Measurements from ENCODE around the gene GHRH. TPM values are rescaled to one million over a fixed set of nuclear protein-coding genes. Genes with fewer than 3 reads are reported as not detected.

The GHRH gene
- total and polyA plus RNA-seq, 4 donors = not detected

DNA sequence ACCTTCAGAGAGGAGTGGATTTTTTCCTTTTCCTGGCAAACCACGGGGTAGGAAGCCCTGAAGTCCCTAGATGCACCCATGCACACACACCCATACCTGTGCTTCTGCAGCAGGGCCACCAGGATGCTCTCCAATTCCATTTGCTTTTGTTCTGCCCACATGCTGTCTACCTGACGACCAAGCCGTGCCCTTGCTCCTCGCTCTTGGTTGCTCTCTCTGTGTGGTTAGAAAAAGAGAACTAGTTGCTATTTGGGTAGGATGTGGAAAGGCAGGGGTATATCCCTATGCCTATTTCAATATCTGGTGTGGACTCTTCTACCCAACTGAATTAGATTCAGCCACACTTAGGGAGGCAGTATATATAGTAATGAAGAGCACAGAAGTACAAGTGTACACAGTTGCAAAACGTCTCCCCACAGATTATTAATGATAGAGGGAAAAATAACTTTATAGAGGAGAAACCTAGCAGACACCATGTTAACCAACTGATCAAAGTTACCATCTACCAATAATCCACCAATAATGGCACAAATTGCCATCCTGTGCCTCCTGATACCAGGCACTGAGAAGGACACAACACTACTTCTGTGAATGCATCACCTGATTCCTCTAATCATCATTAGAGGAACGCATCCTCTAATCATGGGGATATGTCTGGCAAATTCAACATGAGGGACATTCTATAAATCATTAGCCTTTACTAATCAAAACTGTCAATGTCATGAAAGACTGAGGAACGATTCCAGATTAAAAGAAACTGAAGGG lies 7.3 kb downstream of the GHRH start:
- WGBS, 2 donors = 62 to 73% methylated on average over 7 of the region's 7 CpGs
- TF ChIP-seq, protein P1, sequence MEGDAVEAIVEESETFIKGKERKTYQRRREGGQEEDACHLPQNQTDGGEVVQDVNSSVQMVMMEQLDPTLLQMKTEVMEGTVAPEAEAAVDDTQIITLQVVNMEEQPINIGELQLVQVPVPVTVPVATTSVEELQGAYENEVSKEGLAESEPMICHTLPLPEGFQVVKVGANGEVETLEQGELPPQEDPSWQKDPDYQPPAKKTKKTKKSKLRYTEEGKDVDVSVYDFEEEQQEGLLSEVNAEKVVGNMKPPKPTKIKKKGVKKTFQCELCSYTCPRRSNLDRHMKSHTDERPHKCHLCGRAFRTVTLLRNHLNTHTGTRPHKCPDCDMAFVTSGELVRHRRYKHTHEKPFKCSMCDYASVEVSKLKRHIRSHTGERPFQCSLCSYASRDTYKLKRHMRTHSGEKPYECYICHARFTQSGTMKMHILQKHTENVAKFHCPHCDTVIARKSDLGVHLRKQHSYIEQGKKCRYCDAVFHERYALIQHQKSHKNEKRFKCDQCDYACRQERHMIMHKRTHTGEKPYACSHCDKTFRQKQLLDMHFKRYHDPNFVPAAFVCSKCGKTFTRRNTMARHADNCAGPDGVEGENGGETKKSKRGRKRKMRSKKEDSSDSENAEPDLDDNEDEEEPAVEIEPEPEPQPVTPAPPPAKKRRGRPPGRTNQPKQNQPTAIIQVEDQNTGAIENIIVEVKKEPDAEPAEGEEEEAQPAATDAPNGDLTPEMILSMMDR (IDR thresholded peaks at IDR 0.05; ENCODE audit: control extremely low read depth, extremely low read depth) = no peak
- no peak for ATAC-seq (ENCODE audit: insufficient read depth, low FRiP score)

DNA sequence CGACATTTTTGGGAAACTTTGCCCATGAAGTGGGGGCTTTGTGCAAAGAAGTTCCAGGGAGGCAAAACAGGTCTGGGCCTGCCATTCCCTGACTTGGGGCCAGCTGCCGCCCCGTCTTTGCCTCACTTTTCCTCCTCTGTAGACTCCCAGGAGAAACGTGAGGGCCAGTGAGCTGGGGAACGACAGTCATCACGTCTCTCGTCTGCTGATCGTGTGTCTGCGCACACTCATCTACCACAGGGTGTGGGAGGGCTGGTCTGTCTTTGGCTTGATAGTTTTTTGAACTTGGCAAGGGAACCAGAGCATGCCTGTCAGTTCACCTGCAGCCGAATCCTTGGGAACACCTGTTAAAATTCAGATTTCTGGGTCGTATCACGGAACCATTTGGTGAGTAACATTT lies 8.5 kb downstream of the GHRH start:
- Histone ChIP-seq H3K9ac (ENCODE audit: insufficient read depth in 1 of 2, low read length in 2 of 2) (no peak overlapping the region), H3K4me1 (ENCODE audit: control insufficient read depth in 5 of 5, insufficient read depth in 5 of 5, low read length in 5 of 5) (no peaks in the 10 kb centered on the region), H3K36me3 (ENCODE audit: control insufficient read depth in 4 of 4, insufficient read depth in 4 of 4, low read length in 4 of 4) (no peaks in the 10 kb centered on the region), H3K4me3 (no peak overlapping the region), H3K27me3 (ENCODE audit: control insufficient read depth in 3 of 3, insufficient read depth in 3 of 3, low read length in 2 of 3) (no peaks in the 10 kb centered on the region), H3K9me3 (ENCODE audit: control insufficient read depth in 4 of 4, insufficient read depth in 3 of 4, low read length in 3 of 4) (no peaks in the 10 kb centered on the region), H3K27ac (ENCODE audit: low read depth in 1 of 2, low read length in 1 of 2) (no peak overlapping the region)
- 90 to 94% methylated on average over 12 of the region's 12 CpGs for WGBS, 2 donors
- TF ChIP-seq, protein P1 (IDR thresholded peaks at IDR 0.05; ENCODE audit: control extremely low read depth, extremely low read depth) = no peak
- ATAC-seq (ENCODE audit: insufficient read depth, low FRiP score) (no peak), DNase-seq (no peak)

More for the DNA sequence above, 7.3 kb downstream of the GHRH start:
- H3K9ac ChIP-seq (ENCODE audit: insufficient read depth in 1 of 2, low read length in 2 of 2) = no peak overlapping the region
- no peaks in the 10 kb centered on the region for H3K36me3 ChIP-seq (ENCODE audit: control insufficient read depth in 4 of 4, insufficient read depth in 4 of 4, low read length in 4 of 4)
- H3K9me3 ChIP-seq (ENCODE audit: control insufficient read depth in 4 of 4, insufficient read depth in 3 of 4, low read length in 3 of 4) = no peaks in the 10 kb centered on the region
- no peak for DNase-seq
- H3K27me3 ChIP-seq (ENCODE audit: control insufficient read depth in 3 of 3, insufficient read depth in 3 of 3, low read length in 2 of 3) = no peaks in the 10 kb centered on the region
- H3K4me3 ChIP-seq = no peak overlapping the region
- no peak overlapping the region for H3K27ac ChIP-seq (ENCODE audit: low read depth in 1 of 2, low read length in 1 of 2)
- no peaks in the 10 kb centered on the region for H3K4me1 ChIP-seq (ENCODE audit: control insufficient read depth in 5 of 5, insufficient read depth in 5 of 5, low read length in 5 of 5)

DNA sequence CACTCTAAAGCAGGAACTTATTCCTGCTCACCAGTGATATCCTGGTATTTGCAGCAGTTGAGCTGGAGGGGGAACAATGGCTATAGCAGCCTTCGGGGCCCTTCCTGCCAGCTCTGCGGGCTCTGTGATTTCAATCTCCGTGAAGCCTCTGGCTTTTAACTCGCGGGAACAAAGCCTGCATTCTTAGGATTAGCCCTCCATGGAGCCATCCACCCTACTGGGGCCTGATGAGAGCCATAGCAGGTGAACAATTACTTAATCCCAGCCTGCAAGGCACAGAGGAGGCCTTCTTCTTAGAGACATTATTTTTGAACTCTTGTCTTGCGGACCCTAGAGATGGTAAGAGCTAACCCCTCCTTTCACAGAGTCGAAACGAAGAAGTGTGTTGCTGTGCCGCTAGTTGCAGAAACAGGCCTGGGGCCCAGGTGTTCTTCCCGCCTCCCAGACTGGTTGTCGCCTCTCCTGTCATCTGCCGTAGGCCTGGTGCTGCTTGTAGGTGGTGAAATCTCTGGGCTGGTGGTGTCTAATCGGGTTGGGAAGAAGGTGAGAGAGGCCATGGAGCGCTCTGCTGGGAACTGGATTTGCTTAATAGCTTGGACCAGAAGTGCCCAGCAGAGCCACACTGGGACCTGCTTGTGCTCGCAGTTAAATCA lies 9.7 kb downstream of the GHRH start:
- DNase-seq (peak in 1 of 3 donors; percentile 23), ATAC-seq (ENCODE audit: insufficient read depth, low FRiP score) (no peak)
- Histone ChIP-seq H3K9me3 (ENCODE audit: control insufficient read depth in 4 of 4, insufficient read depth in 3 of 4, low read length in 3 of 4) (no peaks in the 10 kb centered on the region), H3K4me3 (no peak overlapping the region), H3K4me1 (ENCODE audit: control insufficient read depth in 5 of 5, insufficient read depth in 5 of 5, low read length in 5 of 5) (no peaks in the 10 kb centered on the region), H3K9ac (ENCODE audit: insufficient read depth in 1 of 2, low read length in 2 of 2) (peak overlapping the region in 1 of 2 donors; percentile 31), H3K27ac (ENCODE audit: low read depth in 1 of 2, low read length in 1 of 2) (no peak overlapping the region), H3K27me3 (ENCODE audit: control insufficient read depth in 3 of 3, insufficient read depth in 3 of 3, low read length in 2 of 3) (no peaks in the 10 kb centered on the region), H3K36me3 (ENCODE audit: control insufficient read depth in 4 of 4, insufficient read depth in 4 of 4, low read length in 4 of 4) (no peaks in the 10 kb centered on the region)
- TF ChIP-seq, protein P1 (IDR thresholded peaks at IDR 0.05; ENCODE audit: control extremely low read depth, extremely low read depth) = no peak
- WGBS, 2 donors = 66 to 70% methylated on average over 15 of the region's 15 CpGs

Measured in lung (tissue), 12 donors.